SK-N-SH (cell line): ENCODE results near the gene FGGY. TPM values are rescaled to one million over a fixed set of nuclear protein-coding genes. Genes with fewer than 3 reads are reported as not detected.
"Not testable (repeated sequence)": the region's sequence is repeated elsewhere in the genome, so short reads cannot be mapped to it uniquely, and the experiment has no call there.

Source experiments
- CTCF ChIA-PET: fragments of 300-600, 350-600 bp; formaldehyde crosslinking; extraction: SDS; loops from one replicate; lab custom pipeline; 2021; lab: Yijun Ruan, JAX
- POLR2A ChIA-PET: fragments of 350-600 bp; sonication (Branson Sonifier 250); formaldehyde crosslinking; extraction: SDS; loops from one replicate; lab custom pipeline; 2020; ENCODE audit warnings: antibody characterized with exemption, inconsistent platforms; lab: Yijun Ruan, JAX
- DNase-seq: peaks from one replicate; pipeline ENCODE4 v3.0.0; 2012
- H2AFZ ChIP-seq: fragments of 200-600 bp; sonication (generic); 2 replicates; pipeline ENCODE4 v1.8.1; 2016; ENCODE audit warnings: antibody characterized with exemption, mild to moderate bottlenecking, low read depth
- H3F3A ChIP-seq: fragments of 200-600 bp; sonication (generic); replicated peaks from 2 replicates; pipeline ENCODE3; 2016; ENCODE audit warnings: antibody characterized with exemption, mild to moderate bottlenecking; ENCODE audit not compliant: insufficient read depth
- H3K27ac ChIP-seq, 2 experiments: fragments of 200-500 bp in 1 of 2; fragments of 200-600 bp in 1 of 2; sonication (Bioruptor generic) in 1 of 2; sonication (generic), shearing (Covaris generic) in 1 of 2; 2 replicates each; pipeline versions ENCODE4 v1.5.1 to v1.6.1; 2014 to 2016; ENCODE audit warnings: low read depth in 2 of 2, inconsistent platforms in 1 of 2, low read length in 1 of 2, mild to moderate bottlenecking in 1 of 2, mixed read lengths in 1 of 2
- H3K27me3 ChIP-seq: fragments of 200-600 bp; sonication (generic), shearing (Covaris generic); 2 replicates; pipeline ENCODE4 v1.6.1; 2016; ENCODE audit warnings: mixed run types; ENCODE audit not compliant: insufficient read depth
- H3K36me3 ChIP-seq, 2 experiments: fragments of 200-500 bp in 1 of 2; fragments of 200-600 bp in 1 of 2; sonication (Bioruptor generic) in 1 of 2; sonication (generic) in 1 of 2; replicated peaks in 1 of 2; 2 replicates each; pipeline versions ENCODE3 to v1.5.1; 2014 to 2016; ENCODE audit warnings: low read length in 1 of 2, mild to moderate bottlenecking in 1 of 2; ENCODE audit not compliant: insufficient read depth in 2 of 2, control insufficient read depth in 1 of 2
- H3K4me1 ChIP-seq, 2 experiments: fragments of 200-500 bp in 1 of 2; fragments of 200-600 bp in 1 of 2; sonication (Bioruptor generic) in 1 of 2; sonication (generic), shearing (Covaris generic) in 1 of 2; 2 replicates each; pipeline versions ENCODE4 v1.5.1 to v1.6.1; 2014 to 2016; ENCODE audit warnings: low read depth in 1 of 2, low read length in 1 of 2, mixed run types in 1 of 2; ENCODE audit not compliant: insufficient read depth in 2 of 2, control insufficient read depth in 1 of 2
- H3K4me2 ChIP-seq: fragments of 200-600 bp; sonication (generic), shearing (Covaris generic); 2 replicates; pipeline ENCODE4 v1.6.1; 2017; ENCODE audit warnings: mixed run types
- H3K4me3 ChIP-seq, 2 experiments: fragments of 200-500 bp in 1 of 2; fragments of 200-600 bp in 1 of 2; sonication (Bioruptor generic) in 1 of 2; sonication (generic), shearing (Covaris generic) in 1 of 2; 2 replicates each; pipeline versions ENCODE4 v1.5.1 to v1.8.1; 2014 to 2016; ENCODE audit warnings: low read depth in 2 of 2, inconsistent platforms in 1 of 2, low read length in 1 of 2, mild to moderate bottlenecking in 1 of 2, mixed read lengths in 1 of 2, moderate library complexity in 1 of 2
- H3K79me2 ChIP-seq: fragments of 200-600 bp; sonication (generic); 2 replicates; pipeline ENCODE4 v1.8.1; 2017; ENCODE audit warnings: mild to moderate bottlenecking; ENCODE audit not compliant: insufficient read depth
- H3K9ac ChIP-seq: fragments of 200-600 bp; sonication (generic); 2 replicates; pipeline ENCODE4 v1.6.1; 2017; ENCODE audit warnings: mixed run types
- H3K9me2 ChIP-seq: fragments of 200-600 bp; sonication (generic); 2 replicates; pipeline ENCODE4 v1.6.1; 2017; ENCODE audit warnings: mixed run types
- H3K9me3 ChIP-seq: fragments of 200-600 bp; sonication (generic); 2 replicates; pipeline ENCODE4 v1.6.1; 2017; ENCODE audit warnings: mixed run types, mild to moderate bottlenecking, moderate library complexity
- H4K20me1 ChIP-seq: fragments of 200-600 bp; sonication (generic); 2 replicates; pipeline ENCODE4 v1.6.1; 2017; ENCODE audit warnings: mild to moderate bottlenecking, mixed run types; ENCODE audit not compliant: insufficient read depth
- EZH2phosphoT487 ChIP-seq: fragments of 200-600 bp; sonication (generic); IDR thresholded peaks from 2 replicates; pipeline ENCODE4 v1.6.1; 2017; ENCODE audit warnings: low read depth, mixed run types, mild to moderate bottlenecking, antibody characterized with exemption, moderate library complexity, borderline replicate concordance
- MAX ChIP-seq: IDR thresholded peaks from 2 replicates; pipeline ENCODE4 v1.4.0; 2012; ENCODE audit warnings: low read depth
- NRF1 ChIP-seq: IDR thresholded peaks from 2 replicates; pipeline ENCODE4 v1.6.1; 2012; ENCODE audit warnings: low read depth, mild to moderate bottlenecking, low read length
- ZBTB33 ChIP-seq: IDR thresholded peaks from 2 replicates; pipeline ENCODE4 v1.4.0; 2012; ENCODE audit warnings: low read depth, borderline replicate concordance
- WGBS: methylation state at CpG from one replicate; pipeline ENCODE4 v1.1.6; 2017; ENCODE audit warnings: low lambda C conversion rate; 5-methylcytosine and 5-hydroxymethylcytosine counted together
- polyA plus RNA-seq, 3 experiments: library from polyadenylated mRNA; depleted of rRNA; stranded (reverse); fragments of >200 nt; gene quantifications; 2 replicates each; pipeline ENCODE4 v1.2.3, GENCODE V29; 2012
- TF ChIP-seq, protein P1 (sequence below): IDR thresholded peaks from 2 replicates; pipeline ENCODE4; 2012

Gene FGGY
- polyA plus RNA-seq, 1 of the 3 experiments (the other 2 are of a cell fraction) = 10.3 TPM

GRCh38 chr1:59530119-59530518 is 233.2 kb downstream of the FGGY start:
- no peaks in the 10 kb centered on the region for H4K20me1 ChIP-seq
- no peaks in the 10 kb centered on the region for H3K9me3 ChIP-seq
- no peaks in the 10 kb centered on the region for H3K27me3 ChIP-seq
- 93% methylated on average over 3 of the region's 3 CpGs for WGBS
- H3F3A ChIP-seq = no peaks in the 10 kb centered on the region
- DNase-seq = no peak
- H3K27ac ChIP-seq = no peak overlapping the region
- no peak overlapping the region for H2AFZ ChIP-seq
- H3K79me2 ChIP-seq = no peaks in the 10 kb centered on the region
- CTCF ChIA-PET = interaction anchor here (1.0 kb wide), 1 partner anchor 13 kb away, joined by 3 read pairs; no protein-coding TSS in a partner anchor
- H3K4me3 ChIP-seq = no peak overlapping the region
- H3K9ac ChIP-seq = no peak overlapping the region
- no peak overlapping the region for H3K4me2 ChIP-seq
- POLR2A ChIA-PET = no interaction called here
- TF ChIP-seq, protein P1, sequence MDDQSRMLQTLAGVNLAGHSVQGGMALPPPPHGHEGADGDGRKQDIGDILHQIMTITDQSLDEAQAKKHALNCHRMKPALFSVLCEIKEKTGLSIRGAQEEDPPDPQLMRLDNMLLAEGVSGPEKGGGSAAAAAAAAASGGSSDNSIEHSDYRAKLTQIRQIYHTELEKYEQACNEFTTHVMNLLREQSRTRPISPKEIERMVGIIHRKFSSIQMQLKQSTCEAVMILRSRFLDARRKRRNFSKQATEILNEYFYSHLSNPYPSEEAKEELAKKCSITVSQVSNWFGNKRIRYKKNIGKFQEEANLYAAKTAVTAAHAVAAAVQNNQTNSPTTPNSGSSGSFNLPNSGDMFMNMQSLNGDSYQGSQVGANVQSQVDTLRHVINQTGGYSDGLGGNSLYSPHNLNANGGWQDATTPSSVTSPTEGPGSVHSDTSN = no peak
- TF ChIP-seq, all 33 proteins: peak for 0
- Histone ChIP-seq H3K4me1 (peaks cover 0 to 3% of the 10 kb centered on the region in 2 experiments; a peak in 1 of 4 replicates), H3K9me2 (no peaks in the 10 kb centered on the region), H3K36me3 (no peaks in the 10 kb centered on the region)

DNA sequence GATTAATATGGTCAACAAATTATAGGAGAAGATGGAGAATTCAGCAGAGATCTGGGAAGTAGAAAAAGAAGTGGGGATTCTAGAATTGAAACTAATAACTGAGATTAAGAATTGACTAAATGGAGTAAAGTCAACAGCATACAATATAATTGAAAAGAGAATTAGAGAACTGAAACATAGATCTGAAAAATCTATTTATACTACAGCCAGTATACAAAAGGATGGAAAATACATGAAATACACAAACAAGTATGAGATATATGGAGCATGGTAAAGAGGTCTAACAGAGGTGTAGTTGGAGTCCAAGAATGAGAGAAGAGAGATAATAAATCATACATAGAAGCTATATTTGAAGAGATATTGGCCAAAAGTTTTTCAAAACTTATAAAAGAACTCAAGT is 235.2 kb downstream of the FGGY start:
- Histone ChIP-seq H3K9ac (no peak overlapping the region), H4K20me1 (no peaks in the 10 kb centered on the region), H3K9me3 (no peaks in the 10 kb centered on the region), H3K27ac (no peak overlapping the region), H3K4me1 (peaks cover 0 to 3% of the 10 kb centered on the region in 2 experiments; a peak in 1 of 4 replicates), H3F3A (no peaks in the 10 kb centered on the region), H3K4me3 (no peak overlapping the region), H3K27me3 (no peaks in the 10 kb centered on the region), H2AFZ (no peak overlapping the region), H3K9me2 (no peaks in the 10 kb centered on the region), H3K4me2 (no peak overlapping the region), H3K36me3 (no peaks in the 10 kb centered on the region), H3K79me2 (no peaks in the 10 kb centered on the region)
- DNase-seq = no peak
- POLR2A ChIA-PET = no interaction called here
- CTCF ChIA-PET = no interaction called here
- TF ChIP-seq NRF1 (no peak), EZH2phosphoT487 (no peak), MAX (no peak), ZBTB33 (no peak)

DNA sequence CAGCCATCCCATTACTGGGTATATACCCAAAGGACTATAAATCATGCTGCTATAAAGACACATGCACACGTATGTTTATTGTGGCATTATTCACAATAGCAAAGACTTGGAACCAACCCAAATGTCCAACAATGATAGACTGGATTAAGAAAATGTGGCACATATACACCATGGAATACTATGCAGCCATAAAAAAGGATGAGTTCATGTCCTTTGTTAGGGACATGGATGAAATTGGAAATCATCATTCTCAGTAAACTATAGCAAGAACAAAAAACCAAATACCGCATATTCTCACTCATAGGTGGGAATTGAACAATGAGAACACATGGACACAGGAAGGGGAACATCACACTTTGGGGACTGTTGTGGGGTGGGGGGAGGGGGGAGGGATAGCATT is 241.6 kb downstream of the FGGY start:
- H3K4me3 ChIP-seq, H3K4me2 ChIP-seq, H4K20me1 ChIP-seq, POLR2A ChIA-PET, H3K27ac ChIP-seq, H3K9me3 ChIP-seq, DNase-seq, H3K36me3 ChIP-seq, CTCF ChIA-PET, H3K79me2 ChIP-seq, H3F3A ChIP-seq, H2AFZ ChIP-seq, H3K27me3 ChIP-seq, H3K4me1 ChIP-seq, H3K9me2 ChIP-seq, H3K9ac ChIP-seq: not testable (repeated sequence)
- 80% methylated on average over 1 of the region's 2 CpGs for WGBS
